ENCODE data around the gene CNPY4.
A peak's percentile ranks its signal among the peaks of the same experiment; 100 is the strongest.

Gene CNPY4

GRCh38 chr7:100155553-100156317, 36.3 kb downstream of the CNPY4 start:
- DNase-seq (ENCODE audit: low read depth), result no peak
- no peak for TF ChIP-seq CTCF (IDR thresholded peaks at IDR 0.05; ENCODE audit: control insufficient read depth, extremely low read depth, insufficient read depth)
- no peak overlapping the region for H3K4me3 ChIP-seq (ENCODE audit: low read depth, low read length)

GRCh38 chr7:100156331-100157068, 37.1 kb downstream of the CNPY4 start:
- no peak overlapping the region for H3K4me3 ChIP-seq (ENCODE audit: low read depth, low read length)
- DNase-seq (ENCODE audit: low read depth), result no peak
- TF ChIP-seq CTCF (IDR thresholded peaks at IDR 0.05; ENCODE audit: control insufficient read depth, extremely low read depth, insufficient read depth), result no peak

- DNase-seq (ENCODE audit: low read depth), result no peak
- peak overlapping the region; percentile 76 for H3K4me3 ChIP-seq (ENCODE audit: low read depth, low read length)
- TF ChIP-seq CTCF (IDR thresholded peaks at IDR 0.05; ENCODE audit: control insufficient read depth, extremely low read depth, insufficient read depth), result no peak
These were observed 37.6 kb downstream of the CNPY4 start for GRCh38 chr7:100157069-100157333.

GRCh38 chr7:100157334-100158228, 38.1 kb downstream of the CNPY4 start:
- peak overlapping the region; percentile 76 for H3K4me3 ChIP-seq (ENCODE audit: low read depth, low read length)
- DNase-seq (ENCODE audit: low read depth), result no peak
- no peak for TF ChIP-seq CTCF (IDR thresholded peaks at IDR 0.05; ENCODE audit: control insufficient read depth, extremely low read depth, insufficient read depth)

- peak within 1 kb of the TSS; percentile 76 for H3K4me3 ChIP-seq (ENCODE audit: low read depth, low read length)
- TF ChIP-seq CTCF (IDR thresholded peaks at IDR 0.05; ENCODE audit: control insufficient read depth, extremely low read depth, insufficient read depth), result no peak
- no peak for DNase-seq (ENCODE audit: low read depth)
These were observed 39.0 kb downstream of the CNPY4 start, which contains the start of gene TRAPPC14 for GRCh38 chr7:100158229-100159098. Gene TRAPPC14 (minus strand): TSS chr7:100158723. CDS start chr7:100158499, 224 bp downstream.

GRCh38 chr7:100159099-100159623, 39.7 kb downstream of the CNPY4 start:
- DNase-seq (ENCODE audit: low read depth), result no peak
- peak overlapping the region; percentile 76 for H3K4me3 ChIP-seq (ENCODE audit: low read depth, low read length)
- no peak for TF ChIP-seq CTCF (IDR thresholded peaks at IDR 0.05; ENCODE audit: control insufficient read depth, extremely low read depth, insufficient read depth)
